GM21723 (cell line): Measurements from ENCODE around the gene GRAP2.

Source experiments
- ATAC-seq: cut with Tn5 transposase; IDR thresholded peaks from one replicate; pipeline ENCODE4 v1.9.1; 2021; ENCODE audit warnings: mild to moderate bottlenecking, moderate library complexity; ENCODE audit not compliant: unreplicated experiment

The GRAP2 gene

DNA sequence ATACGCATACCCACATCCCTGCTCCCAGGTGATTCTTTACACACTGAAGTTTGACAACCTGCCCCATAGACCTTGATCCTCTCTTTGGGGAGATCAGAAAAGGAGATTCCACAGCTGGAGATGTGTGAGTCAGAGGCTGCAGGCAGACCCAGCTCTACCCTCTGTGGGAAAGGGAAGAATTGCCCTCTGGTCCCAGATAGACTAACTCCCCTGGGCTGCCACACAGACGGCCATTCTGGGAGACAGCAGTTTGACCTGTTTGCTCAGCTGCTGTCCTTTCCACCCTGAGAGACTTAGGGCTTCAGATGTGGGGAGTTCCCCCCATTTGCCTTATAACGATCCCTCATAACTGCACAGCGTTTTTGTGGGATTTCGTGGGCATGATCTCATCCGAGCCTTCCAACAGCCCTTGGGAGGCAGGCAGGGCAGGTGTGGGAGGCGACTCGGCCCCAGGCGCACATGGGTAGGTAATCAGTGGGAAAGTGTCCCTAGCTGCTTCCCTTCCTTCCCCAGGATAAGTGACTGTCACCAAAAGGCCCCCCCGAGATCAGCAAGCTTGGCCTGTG, 107.9 kb downstream of the GRAP2 start:
- ATAC-seq: no peak

DNA sequence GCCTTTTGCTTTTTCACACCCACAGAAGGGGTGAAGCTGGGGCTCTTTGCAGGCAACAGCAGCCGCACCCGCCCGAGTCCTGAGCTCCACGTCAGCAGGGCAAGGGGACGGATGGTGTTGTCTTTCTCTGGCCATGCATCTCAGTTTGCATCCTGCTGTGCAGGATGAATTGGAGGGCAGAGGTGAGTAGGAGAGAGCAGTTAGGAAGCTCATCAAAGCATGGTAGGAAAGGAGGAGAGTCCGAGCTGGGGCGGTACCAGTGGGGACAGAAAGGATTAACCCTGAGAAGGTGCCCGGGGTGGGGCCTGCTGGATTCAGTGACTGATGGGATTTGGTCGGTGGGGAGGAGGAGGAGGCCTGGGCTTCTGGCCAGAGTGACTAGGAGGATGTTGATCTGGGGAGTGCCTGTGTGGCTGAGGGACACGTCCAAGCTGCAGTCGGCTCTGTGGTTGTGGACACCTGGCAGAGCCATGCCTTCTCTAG, 108.4 kb downstream of the GRAP2 start:
- ATAC-seq: no peak

DNA sequence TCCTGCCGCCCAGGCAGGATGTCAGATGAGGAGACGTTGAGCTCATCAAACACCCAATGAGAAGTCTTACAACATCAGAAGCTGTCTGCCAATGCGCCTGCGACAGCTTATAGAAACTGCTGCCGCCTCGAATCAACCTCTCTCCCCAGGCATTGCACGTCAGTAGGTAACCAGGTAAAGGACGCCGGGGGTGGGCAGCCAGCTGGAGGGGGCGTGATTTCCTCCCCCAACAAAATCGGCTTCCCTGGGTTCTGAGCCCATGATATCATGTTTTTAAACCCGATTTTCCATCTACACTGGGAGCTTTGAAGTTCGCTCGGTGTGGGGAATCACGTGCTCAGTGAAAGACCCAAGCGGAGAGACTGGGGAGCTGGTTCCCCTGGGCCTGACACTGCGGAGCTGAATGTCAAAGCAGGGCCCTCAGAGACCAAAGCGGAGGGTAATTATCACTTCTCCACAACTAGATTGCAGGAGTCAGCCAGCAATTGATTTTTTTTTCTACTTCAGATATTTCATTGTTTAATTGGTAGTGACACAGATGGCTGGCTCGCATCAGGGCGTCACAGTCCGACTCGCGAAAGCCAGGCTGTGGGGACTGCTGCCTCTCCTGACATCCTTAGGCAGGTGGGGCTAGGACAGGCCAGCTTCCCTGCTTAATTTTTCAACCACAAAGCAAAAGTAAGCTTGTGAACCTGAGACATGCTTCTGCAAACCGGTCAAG, 109.2 kb downstream of the GRAP2 start:
- ATAC-seq: no peak

DNA sequence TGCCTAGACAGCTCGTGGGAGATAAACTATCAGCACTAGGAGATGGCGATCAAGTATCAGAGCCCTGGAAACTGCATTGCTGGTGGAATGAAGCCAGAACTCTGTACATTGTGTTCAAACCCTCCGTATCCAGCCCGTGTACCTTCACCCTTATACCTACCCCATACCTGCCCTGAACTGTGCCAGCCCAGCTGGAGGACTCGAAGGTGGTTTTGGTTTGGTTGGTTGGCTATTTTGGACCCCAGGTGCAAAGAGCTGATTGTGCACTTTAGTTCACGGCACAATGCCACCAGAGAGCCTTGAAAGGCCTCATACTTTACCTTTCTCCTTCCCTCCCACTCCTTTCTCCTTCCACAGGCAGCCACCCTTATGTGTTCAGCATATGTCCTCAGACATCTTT, 109.9 kb downstream of the GRAP2 start:
- no peak for ATAC-seq

DNA sequence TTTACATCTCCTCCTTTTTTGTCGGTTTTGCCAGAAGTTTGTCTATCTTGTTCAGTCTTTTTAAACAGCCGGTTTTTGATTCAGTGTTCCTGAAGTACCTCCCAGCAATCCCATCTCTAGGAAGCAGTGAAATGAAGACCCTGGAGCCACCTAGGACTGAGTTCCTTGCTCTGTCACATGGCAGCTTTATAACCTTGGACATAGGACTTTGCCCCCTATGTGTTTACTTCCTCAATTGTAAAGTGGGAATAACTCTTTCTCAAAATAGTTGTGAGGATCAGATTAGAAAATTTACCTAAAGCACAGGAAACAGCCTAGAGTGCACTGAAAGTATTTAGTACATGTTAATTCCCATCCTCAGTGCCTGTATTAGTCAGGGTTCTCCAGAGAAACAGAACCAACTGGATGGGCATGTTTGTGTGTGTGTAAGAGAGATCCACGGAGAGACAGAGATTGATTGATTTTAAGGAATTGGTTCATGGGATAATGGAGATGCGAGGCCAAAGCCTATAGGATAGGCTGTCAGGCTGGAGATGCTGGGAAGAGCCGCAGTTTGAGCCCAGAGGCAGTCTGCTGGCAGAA, 113.9 kb downstream of the GRAP2 start:
- no peak for ATAC-seq

DNA sequence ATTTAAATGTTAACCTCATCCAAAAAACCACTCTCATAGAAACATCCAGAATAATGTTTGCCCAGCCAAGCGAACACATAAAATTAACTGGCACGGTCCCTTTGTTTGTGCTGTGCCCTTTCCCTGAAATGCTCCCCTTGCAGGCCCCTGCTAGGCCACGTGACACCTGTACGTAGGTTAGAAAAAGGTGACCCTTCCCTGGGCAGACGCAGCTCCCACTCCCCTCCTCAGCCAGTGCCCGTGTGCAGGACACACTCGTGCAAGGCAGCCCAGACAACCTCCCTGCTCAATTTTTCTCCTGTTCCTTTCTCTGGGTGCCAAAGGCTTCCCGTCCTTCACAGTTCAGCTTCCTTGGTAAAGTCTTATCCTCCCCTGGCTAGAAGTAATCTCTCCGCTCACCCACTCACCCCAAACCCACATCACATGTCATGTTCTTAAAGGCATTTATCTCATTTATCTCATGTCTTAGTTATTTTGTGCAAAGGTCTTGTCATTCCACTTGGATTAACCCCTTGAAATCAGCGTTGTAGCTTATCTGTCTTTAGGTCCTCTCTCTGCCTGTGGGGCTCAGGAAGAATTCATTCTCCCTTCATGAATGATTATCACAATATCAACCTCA, 114.6 kb downstream of the GRAP2 start:
- no peak for ATAC-seq

DNA sequence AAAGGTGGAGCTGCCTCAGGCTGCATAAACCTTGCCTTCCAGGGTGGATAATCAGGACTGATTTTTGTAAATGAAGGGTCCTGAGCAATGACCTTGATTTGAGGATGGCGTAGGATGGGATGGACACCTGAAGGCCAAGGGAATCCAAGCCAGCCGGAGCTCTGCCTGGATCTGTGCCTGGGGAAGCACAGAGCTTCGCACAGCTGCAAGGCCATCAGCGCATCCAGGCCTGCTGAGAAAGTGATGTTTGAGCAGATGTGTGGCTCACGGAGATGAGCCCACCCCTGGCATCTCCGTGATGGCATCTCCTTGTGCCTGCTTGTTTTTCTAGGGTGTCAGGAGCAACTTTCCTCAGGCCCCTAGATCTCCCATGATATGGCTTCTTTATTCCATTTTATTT, 117.2 kb downstream of the GRAP2 start:
- ATAC-seq: no peak

DNA sequence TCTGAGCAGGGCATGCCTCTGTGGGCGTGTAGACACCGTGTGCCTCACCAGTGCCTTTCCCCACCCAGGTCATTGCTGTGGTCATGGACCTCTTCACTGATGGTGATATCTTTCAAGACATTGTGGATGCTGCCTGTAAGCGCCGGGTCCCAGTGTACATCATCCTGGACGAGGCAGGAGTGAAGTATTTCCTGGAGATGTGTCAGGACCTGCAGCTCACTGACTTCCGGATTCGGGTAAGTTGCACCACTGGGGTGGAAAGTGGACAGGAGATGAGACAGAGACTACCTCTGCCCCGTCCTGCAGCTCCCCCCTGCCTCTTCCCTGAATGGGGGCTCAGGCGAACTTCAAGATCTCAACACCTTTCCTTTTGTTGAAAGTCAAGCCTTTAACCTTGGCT, 118.2 kb downstream of the GRAP2 start:
- ATAC-seq: no peak

DNA sequence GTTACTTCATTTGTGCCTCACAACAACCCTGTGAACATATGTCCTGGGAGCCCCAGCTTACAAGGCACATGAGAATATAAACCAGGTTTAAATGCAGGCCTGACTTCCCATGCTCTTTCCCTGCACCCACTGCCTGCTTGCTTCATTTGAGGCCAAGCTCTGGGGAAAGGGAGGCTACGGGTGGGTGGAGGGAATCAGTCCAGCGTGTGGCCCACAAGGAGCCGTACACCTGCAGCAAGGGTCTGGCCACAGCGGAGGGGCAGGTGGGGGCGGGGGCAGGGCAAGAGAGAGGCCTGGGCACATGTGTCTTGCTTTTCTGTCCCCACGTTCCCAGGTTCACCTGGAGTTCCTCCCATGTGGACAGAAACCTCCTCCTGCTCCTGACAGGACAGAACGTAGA, 120.1 kb downstream of the GRAP2 start:
- no peak for ATAC-seq

DNA sequence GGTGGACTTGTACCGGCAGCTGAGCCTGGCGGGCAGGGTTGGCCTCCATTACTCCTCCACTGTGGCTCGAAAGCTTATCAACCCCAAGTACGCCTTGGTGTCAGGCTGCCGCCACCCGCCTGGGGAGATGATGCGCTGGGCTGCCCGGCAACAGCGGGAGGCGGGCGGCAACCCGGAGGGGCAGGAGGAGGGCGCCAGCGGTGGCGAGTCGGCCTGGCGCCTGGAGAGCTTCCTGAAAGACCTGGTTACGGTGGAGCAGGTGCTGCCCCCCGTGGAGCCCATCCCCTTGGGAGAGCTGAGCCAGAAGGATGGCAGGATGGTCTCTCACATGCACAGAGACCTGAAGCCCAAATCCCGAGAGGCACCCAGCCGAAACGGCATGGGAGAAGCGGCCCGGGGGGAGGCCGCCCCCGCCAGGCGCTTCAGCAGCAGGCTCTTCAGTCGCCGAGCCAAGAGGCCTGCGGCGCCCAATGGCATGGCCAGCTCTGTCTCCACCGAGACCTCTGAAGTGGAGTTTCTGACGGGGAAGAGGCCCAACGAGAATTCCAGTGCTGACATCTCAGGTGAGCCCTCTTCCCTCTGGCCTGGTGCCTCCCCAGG, 120.6 kb downstream of the GRAP2 start:
- no peak for ATAC-seq

DNA sequence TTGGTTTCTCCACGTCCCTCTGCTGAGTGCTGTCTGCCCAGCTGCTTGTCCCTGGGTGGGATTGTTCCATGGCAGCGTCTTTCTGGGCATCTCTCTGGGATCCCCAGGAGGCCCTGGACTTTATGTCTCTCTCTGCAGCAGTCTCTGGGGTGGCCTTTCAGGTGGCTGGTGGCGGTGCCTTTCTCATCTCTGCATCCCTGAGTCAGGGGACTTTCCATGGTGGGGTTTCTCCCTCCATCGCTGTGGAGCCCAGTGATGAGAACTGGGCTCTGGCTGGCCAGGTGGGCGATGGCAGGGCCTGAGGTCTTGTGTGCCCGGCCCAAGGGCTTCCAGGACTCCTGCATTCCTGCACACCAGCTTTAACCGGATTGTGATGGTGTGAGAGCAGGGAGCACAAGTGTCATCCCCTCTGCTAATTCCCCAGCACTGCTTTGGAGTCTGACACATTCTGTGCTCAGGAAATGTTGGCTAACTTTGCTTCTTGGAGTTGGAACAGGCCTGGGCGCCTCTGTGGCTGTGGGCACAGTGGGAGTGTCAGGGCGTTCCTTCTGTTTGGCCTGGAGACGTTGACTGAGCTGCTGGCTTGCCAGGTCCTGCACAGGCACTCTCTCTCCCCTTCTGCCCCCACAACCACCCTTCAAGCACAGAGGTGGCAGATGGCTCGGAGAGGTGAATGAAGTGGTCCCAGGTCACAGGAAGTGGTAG, 121.8 kb downstream of the GRAP2 start:
- ATAC-seq: no peak
